Osteocyte (in vitro differentiated cells): ENCODE measurements around the gene NOTCH1. TPM values are rescaled to one million over a fixed set of nuclear protein-coding genes. Genes with fewer than 3 reads are reported as not detected.

ENCODE experiments used
- DNase-seq: peaks from one replicate; pipeline ENCODE4 v3.0.0; 2021; ENCODE audit warnings: mixed read lengths; ENCODE audit not compliant: unreplicated experiment; ENCODE audit errors: extremely low spot score
- H3K27ac Mint-ChIP-seq: one replicate; pipeline ENCODE4 v1.8.0; 2021; ENCODE audit warnings: mild to moderate bottlenecking, mixed read lengths; ENCODE audit not compliant: unreplicated experiment
- H3K27me3 Mint-ChIP-seq: one replicate; pipeline ENCODE4 v1.8.0; 2021; ENCODE audit warnings: mixed read lengths; ENCODE audit not compliant: unreplicated experiment
- H3K36me3 Mint-ChIP-seq: one replicate; pipeline ENCODE4 v1.8.0; 2021; ENCODE audit warnings: mixed read lengths; ENCODE audit not compliant: unreplicated experiment
- H3K4me1 Mint-ChIP-seq: one replicate; pipeline ENCODE4 v1.8.0; 2021; ENCODE audit warnings: mixed read lengths; ENCODE audit not compliant: unreplicated experiment
- H3K4me3 Mint-ChIP-seq: one replicate; pipeline ENCODE4 v1.8.0; 2021; ENCODE audit warnings: mild to moderate bottlenecking, moderate library complexity, mixed read lengths; ENCODE audit not compliant: unreplicated experiment
- H3K9me3 Mint-ChIP-seq: one replicate; pipeline ENCODE4 v1.8.0; 2021; ENCODE audit warnings: mixed read lengths; ENCODE audit not compliant: unreplicated experiment
- CTCF ChIP-seq: fragments of 200-600 bp; sonication (generic); IDR thresholded peaks from 2 replicates; pipeline ENCODE4 v1.5.0; 2021; ENCODE audit warnings: antibody characterized with exemption, mild to moderate bottlenecking, moderate library complexity
- total RNA-seq: library from RNA; stranded (reverse); gene quantifications from 2 replicates; pipeline ENCODE4 v1.2.1, GENCODE V29; 2021

NOTCH1 gene
- total RNA-seq, 1 donor from 2014 or later, result 44.9 TPM

- Mint-ChIP-seq H3K27me3 (no peaks in the 10 kb centered on the region), H3K9me3 (no peaks in the 10 kb centered on the region), H3K4me1 (no peaks in the 10 kb centered on the region), H3K27ac (no peak overlapping the region), H3K36me3 (peaks cover 7% of the 10 kb centered on the region), H3K4me3 (no peak overlapping the region)
- TF ChIP-seq CTCF, result no peak
- DNase-seq, result no peak
Observed at GRCh38 chr9:136492978-136493522, 52.8 kb downstream of the NOTCH1 start.

GRCh38 chr9:136489731-136490130, 56.1 kb downstream of the NOTCH1 start:
- no peak overlapping the region for H3K27ac Mint-ChIP-seq
- H3K9me3 Mint-ChIP-seq, result no peaks in the 10 kb centered on the region
- DNase-seq, result no peak
- H3K36me3 Mint-ChIP-seq, result peaks cover 2% of the 10 kb centered on the region
- H3K4me1 Mint-ChIP-seq, result peaks cover 2% of the 10 kb centered on the region
- H3K27me3 Mint-ChIP-seq, result no peaks in the 10 kb centered on the region
- no peak overlapping the region for H3K4me3 Mint-ChIP-seq
- no peak for TF ChIP-seq CTCF

- Mint-ChIP-seq H3K27ac (no peak overlapping the region), H3K4me1 (peaks cover 4% of the 10 kb centered on the region), H3K4me3 (no peak overlapping the region)
Observed at GRCh38 chr9:136488247-136489214, 57.3 kb downstream of the NOTCH1 start.

GRCh38 chr9:136487672-136488071, 58.2 kb downstream of the NOTCH1 start:
- TF ChIP-seq CTCF, result no peak
- H3K9me3 Mint-ChIP-seq, result no peaks in the 10 kb centered on the region
- no peaks in the 10 kb centered on the region for H3K36me3 Mint-ChIP-seq
- no peak overlapping the region for H3K27ac Mint-ChIP-seq
- no peak overlapping the region for H3K4me3 Mint-ChIP-seq
- no peaks in the 10 kb centered on the region for H3K27me3 Mint-ChIP-seq
- H3K4me1 Mint-ChIP-seq, result peaks cover 4% of the 10 kb centered on the region
- DNase-seq, result no peak

More at GRCh38 chr9:136488247-136489214, 57.3 kb downstream of the NOTCH1 start:
- H3K27me3 Mint-ChIP-seq, result no peaks in the 10 kb centered on the region
- H3K9me3 Mint-ChIP-seq, result no peaks in the 10 kb centered on the region
- no peaks in the 10 kb centered on the region for H3K36me3 Mint-ChIP-seq
- DNase-seq, result no peak
- TF ChIP-seq CTCF, result peak; percentile 99
